Prostate gland (tissue), 2 donors: ENCODE results near the gene LRRC31. TPM values are rescaled to one million over a fixed set of nuclear protein-coding genes. Genes with fewer than 3 reads are reported as not detected.

Source experiments
- DNase-seq: peaks from one replicate; pipeline ENCODE4 v3.0.0-alpha.2; 2019; ENCODE audit warnings: low spot score
- H3K27ac ChIP-seq, 2 donors: fragments of 200-600 bp; sonication (generic); 2 replicates each; pipeline ENCODE4 v1.5.1; 2017 to 2019
- H3K27me3 ChIP-seq: fragments of 200-600 bp; sonication (generic); replicated peaks from 2 replicates; pipeline ENCODE4 v1.5.1; 2019; ENCODE audit not compliant: insufficient read depth
- H3K36me3 ChIP-seq, 2 donors: fragments of 200-600 bp; sonication (generic); 1 replicate in 1 of 2; 2 replicates in 1 of 2; pipeline versions ENCODE4 v1.5.1 to v1.8.1; 2017 to 2019
- H3K4me1 ChIP-seq: fragments of 200-600 bp; sonication (generic); replicated peaks from 2 replicates; pipeline ENCODE4 v1.5.1; 2019
- H3K4me3 ChIP-seq, 2 donors: fragments of 200-600 bp; sonication (generic); 2 replicates each; pipeline ENCODE4 v1.5.1; 2017 to 2019
- H3K9me3 ChIP-seq: fragments of 200-600 bp; sonication (generic); 2 replicates; pipeline ENCODE4 v1.5.1; 2017
- CTCF ChIP-seq, 4 experiments: fragments of 200-600 bp in 2 of 4; fragments of 450-650 bp in 2 of 4; sonication (generic) in 2 of 4; IDR thresholded peaks; 1 replicate in 3 of 4; 2 replicates in 1 of 4; pipeline ENCODE4 v1.5.1; 2016 to 2019; ENCODE audit warnings: antibody characterized with exemption in 4 of 4, mild to moderate bottlenecking in 2 of 4, moderate library complexity in 2 of 4
- POLR2A ChIP-seq: fragments of 450-650 bp; IDR thresholded peaks from one replicate; pipeline ENCODE4 v1.6.1; 2016; ENCODE audit warnings: antibody characterized with exemption, mild to moderate bottlenecking
- POLR2AphosphoS5 ChIP-seq: sonication (generic); formaldehyde crosslinking; IDR thresholded peaks from one replicate; pipeline ENCODE4 v1.6.1; 2017; ENCODE audit warnings: antibody characterized with exemption
- WGBS: methylation state at CpG from one replicate; pipeline ENCODE4 v1.1.5; 2018; 5-methylcytosine and 5-hydroxymethylcytosine counted together
- intact Hi-C: fragments of 100-400 bp; cut with DNase I; formaldehyde crosslinking; loops from one replicate; pipeline ENCODE4 v1.14.2; 2022
- total RNA-seq, 2 donors: library from RNA; depleted of rRNA; stranded (reverse); fragments of >200 nt; gene quantifications; one replicate each; pipeline ENCODE4 v1.1.0, GENCODE V29; 2016

Gene LRRC31
- total RNA-seq, 2 donors from 2014 or later = 0.91 to 1.1 TPM

DNA sequence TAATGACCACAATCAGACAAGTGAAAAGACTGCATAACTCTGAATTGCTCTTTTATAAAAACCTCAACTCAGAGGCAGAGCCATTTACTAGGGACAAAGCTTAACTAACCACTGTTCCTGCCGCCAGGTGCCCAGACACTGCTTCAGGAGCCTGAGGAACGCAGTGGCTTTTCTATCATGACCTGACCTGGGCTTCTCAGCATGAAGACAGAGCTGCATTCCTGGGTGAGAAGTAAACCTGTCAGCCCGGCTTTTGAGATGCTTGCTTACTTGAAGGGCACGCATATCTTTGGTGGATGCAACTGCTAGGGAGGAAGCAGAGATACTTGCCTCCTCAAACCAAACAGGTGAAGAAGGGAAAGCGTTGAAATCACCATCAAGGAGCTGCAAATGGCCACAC is 7.9 kb downstream of the LRRC31 start:
- no peak overlapping the region for H3K27ac ChIP-seq
- 77% methylated on average over 5 of the region's 5 CpGs for WGBS
- no peaks in the 10 kb centered on the region for H3K27me3 ChIP-seq
- intact Hi-C loops = loop anchor here (5.0 to 10.0 kb wide), 2 partner anchors 105 to 323 kb away; partner anchors contain the start of genes PHC3 and SEC62
- no peaks in the 10 kb centered on the region for H3K36me3 ChIP-seq
- no peak for DNase-seq
- H3K9me3 ChIP-seq = no peaks in the 10 kb centered on the region
- H3K4me1 ChIP-seq = no peaks in the 10 kb centered on the region
- H3K4me3 ChIP-seq = no peak overlapping the region
- no peak for TF ChIP-seq CTCF (IDR thresholded peaks at IDR 0.05)

DNA sequence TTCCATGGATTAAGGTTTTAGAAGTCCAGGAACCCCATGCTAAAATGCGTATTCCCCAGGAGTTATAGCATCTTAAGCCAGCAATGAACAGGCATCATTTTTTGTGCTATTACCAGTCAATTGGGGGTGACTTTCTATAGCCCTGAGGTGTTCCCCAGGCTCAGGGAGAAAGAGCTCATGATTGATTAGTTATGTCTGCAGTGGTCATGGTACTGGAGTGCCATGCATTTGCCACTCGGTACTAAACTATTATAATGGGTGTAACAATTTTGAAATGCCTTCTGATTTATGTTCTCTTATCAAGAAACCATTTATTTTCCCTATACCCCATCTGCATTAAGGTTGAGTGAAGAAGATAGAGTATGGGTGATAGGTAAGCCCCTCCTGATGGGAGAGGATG is 11.9 kb downstream of the LRRC31 start:
- Histone ChIP-seq H3K36me3 (no peaks in the 10 kb centered on the region), H3K4me1 (no peaks in the 10 kb centered on the region), H3K9me3 (no peaks in the 10 kb centered on the region), H3K27ac (no peak overlapping the region), H3K4me3 (no peak overlapping the region), H3K27me3 (no peaks in the 10 kb centered on the region)
- WGBS = 87% methylated on average over 2 of the region's 2 CpGs
- no peak for DNase-seq
- intact Hi-C loops = no loop called here
- TF ChIP-seq CTCF (IDR thresholded peaks at IDR 0.05) (no peak), POLR2A (no peak), POLR2AphosphoS5 (no peak)

DNA sequence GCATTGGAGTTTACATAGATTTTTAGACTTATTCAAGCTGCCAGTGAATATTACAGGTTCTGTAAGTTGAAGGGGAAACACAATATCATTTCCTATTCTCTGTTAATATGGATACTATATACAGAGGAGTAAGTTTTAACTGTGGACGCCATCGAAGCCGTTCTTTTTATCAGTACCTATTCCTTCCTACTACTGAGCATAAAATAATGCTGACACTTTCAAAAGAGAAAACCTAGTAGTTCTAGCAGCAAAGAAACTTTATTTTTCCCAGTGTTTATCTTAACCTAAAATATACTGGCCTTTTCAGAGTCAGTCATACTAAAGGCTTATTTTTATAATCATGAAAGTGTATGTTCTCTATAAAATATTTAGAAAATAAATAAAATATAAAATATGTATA is 14.2 kb downstream of the LRRC31 start:
- H3K9me3 ChIP-seq = no peaks in the 10 kb centered on the region
- no peak overlapping the region for H3K27ac ChIP-seq
- DNase-seq = no peak
- no peaks in the 10 kb centered on the region for H3K4me1 ChIP-seq
- H3K36me3 ChIP-seq = no peaks in the 10 kb centered on the region
- no peak overlapping the region for H3K4me3 ChIP-seq
- no peaks in the 10 kb centered on the region for H3K27me3 ChIP-seq
- WGBS = 87% methylated on average over 3 of the region's 3 CpGs
- intact Hi-C loops = no loop called here
- TF ChIP-seq CTCF (IDR thresholded peaks at IDR 0.05) (no peak), POLR2AphosphoS5 (no peak), POLR2A (no peak)

DNA sequence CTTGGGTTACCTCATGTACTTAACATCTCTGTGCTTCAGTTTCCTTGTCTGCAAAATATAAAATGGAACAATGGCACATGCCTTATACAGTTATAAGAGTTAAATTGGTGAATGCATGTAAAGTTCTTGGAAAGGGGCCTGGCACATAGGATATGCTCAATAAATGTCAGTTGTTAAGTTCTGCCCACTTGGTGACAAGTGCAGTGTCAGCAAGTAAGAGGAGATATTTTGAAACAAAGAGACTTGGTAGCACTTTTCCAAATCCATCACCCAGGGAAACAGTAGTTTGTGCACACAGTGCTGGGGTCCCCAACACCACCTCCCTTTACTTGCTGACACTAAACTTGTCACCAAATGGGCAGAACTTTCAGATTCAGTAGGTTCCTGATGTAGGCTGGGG is 19.1 kb downstream of the LRRC31 start:
- TF ChIP-seq POLR2A = no peak
- no peak for TF ChIP-seq POLR2AphosphoS5
- no peak for TF ChIP-seq CTCF (IDR thresholded peaks at IDR 0.05)
- Histone ChIP-seq H3K36me3 (no peaks in the 10 kb centered on the region), H3K27me3 (no peaks in the 10 kb centered on the region), H3K4me3 (no peak overlapping the region), H3K4me1 (no peaks in the 10 kb centered on the region), H3K9me3 (no peaks in the 10 kb centered on the region), H3K27ac (no peak overlapping the region)
- no peak for DNase-seq
- intact Hi-C loops = no loop called here

DNA sequence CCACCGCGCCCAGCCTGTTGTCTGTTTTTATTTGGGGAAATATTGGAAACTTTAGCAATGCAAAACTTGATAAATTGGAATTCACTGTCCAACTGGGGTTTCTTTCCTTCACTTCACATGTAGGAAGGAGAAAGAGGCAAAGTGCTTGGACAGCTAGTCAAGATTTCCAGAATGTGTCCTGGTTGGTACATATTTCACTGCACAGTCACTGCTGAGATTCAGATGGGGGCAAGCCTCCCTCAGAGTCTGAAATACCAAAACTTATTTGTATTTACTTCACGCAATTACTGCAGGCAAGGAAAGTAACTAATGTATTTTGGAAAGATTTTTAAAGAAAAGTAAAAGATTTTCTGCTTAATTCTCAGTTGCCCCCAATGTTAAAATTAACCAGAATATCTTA is 21.0 kb downstream of the LRRC31 start:
- no peaks in the 10 kb centered on the region for H3K36me3 ChIP-seq
- no peaks in the 10 kb centered on the region for H3K4me1 ChIP-seq
- no peaks in the 10 kb centered on the region for H3K27me3 ChIP-seq
- intact Hi-C loops = no loop called here
- no peak overlapping the region for H3K4me3 ChIP-seq
- WGBS = 98% methylated on average over 3 of the region's 3 CpGs
- H3K27ac ChIP-seq = no peak overlapping the region
- TF ChIP-seq POLR2A (no peak), POLR2AphosphoS5 (no peak), CTCF (IDR thresholded peaks at IDR 0.05) (no peak)
- no peaks in the 10 kb centered on the region for H3K9me3 ChIP-seq
- DNase-seq = no peak
